ENCODE data around the gene POLR2L. TPM values are rescaled to one million over a fixed set of nuclear protein-coding genes. Genes with fewer than 3 reads are reported as not detected.

The POLR2L gene
- total RNA-seq, 1 experiment from 2014 or later, result 107 TPM

DNA sequence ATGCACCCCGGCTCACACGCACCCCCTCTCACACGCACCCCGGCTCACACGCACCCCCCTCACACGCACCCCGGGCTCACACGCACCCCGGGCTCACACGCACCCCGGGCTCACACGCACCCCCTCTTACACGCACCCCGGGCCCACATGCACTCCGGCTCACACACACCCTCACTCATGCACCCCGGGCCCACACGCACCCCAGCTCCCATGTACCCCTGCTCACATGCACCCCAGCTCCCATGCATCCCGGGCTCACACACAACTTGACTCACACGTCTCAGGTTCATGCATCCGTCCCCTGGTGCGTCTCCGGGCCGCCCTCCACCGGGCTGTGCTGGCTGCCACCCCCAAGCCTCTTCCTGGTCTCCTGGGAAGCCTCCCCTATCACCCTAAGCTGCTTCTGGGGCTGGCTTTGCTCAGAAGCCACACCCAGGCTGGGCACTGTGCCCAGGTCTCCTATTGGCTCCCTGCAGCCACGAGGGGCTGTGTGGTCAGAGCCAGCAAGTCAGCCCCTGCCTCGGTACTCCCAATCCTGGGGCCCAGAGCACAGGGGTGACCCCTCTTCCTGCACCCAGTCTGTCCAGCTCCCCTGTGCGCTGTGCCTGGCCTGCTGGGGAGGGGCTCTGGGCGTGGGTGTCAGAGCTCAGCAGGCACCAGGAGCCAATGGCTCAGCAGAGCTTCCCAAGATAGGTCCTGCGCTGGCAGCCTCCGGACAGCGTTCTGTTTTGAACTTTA lies 17.2 kb upstream of the POLR2L start:
- Mint-ChIP-seq H3K4me3 (ENCODE audit: low read depth, unreplicated experiment) (peak overlapping the region; percentile 72), H3K27ac (ENCODE audit: unreplicated experiment) (peak overlapping the region; percentile 74), H3K36me3 (ENCODE audit: insufficient read depth, unreplicated experiment) (peaks cover 70% of the 10 kb centered on the region), H3K27me3 (ENCODE audit: unreplicated experiment) (peaks cover 15% of the 10 kb centered on the region), H3K9me3 (ENCODE audit: low read depth, unreplicated experiment) (no peaks in the 10 kb centered on the region), H3K4me1 (ENCODE audit: low read depth, unreplicated experiment) (peaks cover 9% of the 10 kb centered on the region)
- no TSS peak for BruUV-seq (replicated peaks)
- intact Hi-C loops (cut with micrococcal nuclease; ENCODE audit: unreplicated experiment), result loop anchor here (10.0 kb wide), 1 partner anchor 195 kb away; no protein-coding TSS in a partner anchor
- TF ChIP-seq, protein P1, sequence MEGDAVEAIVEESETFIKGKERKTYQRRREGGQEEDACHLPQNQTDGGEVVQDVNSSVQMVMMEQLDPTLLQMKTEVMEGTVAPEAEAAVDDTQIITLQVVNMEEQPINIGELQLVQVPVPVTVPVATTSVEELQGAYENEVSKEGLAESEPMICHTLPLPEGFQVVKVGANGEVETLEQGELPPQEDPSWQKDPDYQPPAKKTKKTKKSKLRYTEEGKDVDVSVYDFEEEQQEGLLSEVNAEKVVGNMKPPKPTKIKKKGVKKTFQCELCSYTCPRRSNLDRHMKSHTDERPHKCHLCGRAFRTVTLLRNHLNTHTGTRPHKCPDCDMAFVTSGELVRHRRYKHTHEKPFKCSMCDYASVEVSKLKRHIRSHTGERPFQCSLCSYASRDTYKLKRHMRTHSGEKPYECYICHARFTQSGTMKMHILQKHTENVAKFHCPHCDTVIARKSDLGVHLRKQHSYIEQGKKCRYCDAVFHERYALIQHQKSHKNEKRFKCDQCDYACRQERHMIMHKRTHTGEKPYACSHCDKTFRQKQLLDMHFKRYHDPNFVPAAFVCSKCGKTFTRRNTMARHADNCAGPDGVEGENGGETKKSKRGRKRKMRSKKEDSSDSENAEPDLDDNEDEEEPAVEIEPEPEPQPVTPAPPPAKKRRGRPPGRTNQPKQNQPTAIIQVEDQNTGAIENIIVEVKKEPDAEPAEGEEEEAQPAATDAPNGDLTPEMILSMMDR (IDR thresholded peaks at IDR 0.05; ENCODE audit: unreplicated experiment), result no peak
- DNase-seq, result peak; percentile 91
- CTCF ChIA-PET, result interaction anchor here (0.6 to 1.6 kb wide), 7 partner anchors 11 to 496 kb away, joined by 3 to 20 read pairs (median 3); no protein-coding TSS in a partner anchor

DNA sequence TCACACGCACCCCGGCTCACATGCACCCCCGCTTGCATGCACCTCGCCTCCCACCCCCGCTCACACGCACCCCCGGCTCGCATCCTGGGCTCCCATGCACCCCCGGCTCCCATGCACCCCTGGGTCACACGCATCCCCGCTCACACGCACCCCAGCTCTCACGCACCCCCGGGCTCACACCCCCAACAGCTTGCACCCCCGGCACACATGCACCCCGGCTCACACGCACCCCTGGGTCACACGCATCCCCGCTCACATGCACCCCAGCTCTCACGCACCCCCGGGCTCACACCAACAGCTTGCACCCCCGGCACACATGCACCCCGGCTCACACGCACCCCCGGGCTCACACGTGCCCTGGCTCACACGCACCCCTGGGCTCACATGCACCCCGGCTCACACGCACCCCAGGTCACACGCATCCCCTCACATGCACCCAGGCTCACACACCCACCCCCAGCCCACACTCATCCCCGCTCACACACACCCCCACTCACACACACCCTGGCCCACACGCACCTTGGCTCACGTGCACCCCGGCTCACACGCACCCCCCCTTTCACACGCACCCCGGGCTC lies 16.5 kb upstream of the POLR2L start:
- Mint-ChIP-seq H3K27ac (ENCODE audit: unreplicated experiment) (no peak overlapping the region), H3K4me1 (ENCODE audit: low read depth, unreplicated experiment) (peaks cover 9% of the 10 kb centered on the region), H3K27me3 (ENCODE audit: unreplicated experiment) (peaks cover 15% of the 10 kb centered on the region), H3K4me3 (ENCODE audit: low read depth, unreplicated experiment) (peak overlapping the region; percentile 72), H3K9me3 (ENCODE audit: low read depth, unreplicated experiment) (no peaks in the 10 kb centered on the region), H3K36me3 (ENCODE audit: insufficient read depth, unreplicated experiment) (peaks cover 63% of the 10 kb centered on the region)
- CTCF ChIA-PET, result interaction anchor here (0.7 to 1.2 kb wide), 3 partner anchors 62 to 183 kb away, joined by 3 to 20 read pairs (median 17); no protein-coding TSS in a partner anchor
- intact Hi-C loops (cut with micrococcal nuclease; ENCODE audit: unreplicated experiment), result loop anchor here (10.0 kb wide), 1 partner anchor 196 kb away; no protein-coding TSS in a partner anchor
- no peak for DNase-seq
- TF ChIP-seq, protein P1 (IDR thresholded peaks at IDR 0.05; ENCODE audit: unreplicated experiment), result no peak
- no TSS peak for BruUV-seq (replicated peaks)

DNA sequence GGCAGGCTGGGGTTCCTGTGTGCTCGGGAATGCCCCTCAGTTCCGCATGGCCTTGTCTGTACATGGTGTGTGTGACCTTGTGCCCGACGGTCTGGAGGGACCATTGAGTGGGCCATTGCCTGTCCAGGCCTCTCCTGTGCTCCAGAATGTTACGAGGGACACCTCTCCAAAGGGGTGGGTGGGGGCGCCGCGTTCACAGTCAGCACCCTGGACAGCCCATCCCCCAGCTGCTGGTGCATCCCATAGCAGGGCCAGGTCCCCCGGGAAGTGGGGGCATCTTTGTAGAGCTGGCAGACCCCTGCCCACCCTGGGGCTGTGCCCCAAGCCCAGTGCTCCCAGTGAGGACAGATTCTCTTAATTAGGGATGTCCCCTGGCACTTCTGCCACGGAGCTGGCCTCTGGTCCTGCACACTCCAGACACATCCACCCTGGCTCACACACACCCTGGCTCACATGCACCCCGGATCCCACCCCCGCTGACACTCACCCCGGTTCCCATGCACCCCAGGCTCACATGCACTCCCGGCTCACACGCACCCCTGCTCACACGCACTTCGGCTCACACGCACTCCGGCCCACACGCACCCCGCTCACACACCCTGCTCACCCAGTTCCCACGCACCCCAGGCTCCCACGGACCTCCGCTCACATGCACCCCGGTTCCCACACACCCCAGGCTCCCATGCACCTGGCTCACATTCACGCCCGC lies 15.9 kb upstream of the POLR2L start:
- Mint-ChIP-seq H3K27ac (ENCODE audit: unreplicated experiment) (no peak overlapping the region), H3K9me3 (ENCODE audit: low read depth, unreplicated experiment) (no peaks in the 10 kb centered on the region), H3K4me3 (ENCODE audit: low read depth, unreplicated experiment) (no peak overlapping the region), H3K27me3 (ENCODE audit: unreplicated experiment) (peaks cover 15% of the 10 kb centered on the region), H3K36me3 (ENCODE audit: insufficient read depth, unreplicated experiment) (peaks cover 56% of the 10 kb centered on the region), H3K4me1 (ENCODE audit: low read depth, unreplicated experiment) (peaks cover 9% of the 10 kb centered on the region)
- CTCF ChIA-PET, result no interaction called here
- DNase-seq, result no peak
- BruUV-seq (replicated peaks), result no TSS peak
- TF ChIP-seq, protein P1 (IDR thresholded peaks at IDR 0.05; ENCODE audit: unreplicated experiment), result no peak
- intact Hi-C loops (cut with micrococcal nuclease; ENCODE audit: unreplicated experiment), result loop anchor here (10.0 kb wide), 1 partner anchor 197 kb away; no protein-coding TSS in a partner anchor

DNA sequence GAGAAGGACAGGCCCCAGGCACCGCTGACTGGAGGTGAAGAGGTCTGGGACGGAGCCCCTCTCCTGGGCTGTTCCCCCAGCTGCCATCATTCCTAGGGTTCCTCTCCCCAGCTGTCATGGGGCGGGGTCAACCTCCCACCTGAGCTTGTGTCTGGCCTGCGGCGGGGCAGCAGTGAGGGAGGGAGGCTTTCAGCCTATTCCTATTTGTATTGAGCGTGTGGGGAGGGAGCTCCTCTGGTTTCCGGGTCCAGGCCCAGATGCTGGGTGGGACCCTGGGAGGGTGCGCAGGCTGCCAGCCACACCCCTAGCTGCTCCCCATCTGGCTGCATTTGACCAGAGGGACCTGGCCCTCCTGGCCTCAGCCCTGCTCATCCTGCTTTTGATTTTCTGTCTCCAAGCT lies 14.1 kb upstream of the POLR2L start:
- Mint-ChIP-seq H3K36me3 (ENCODE audit: insufficient read depth, unreplicated experiment) (peaks cover 38% of the 10 kb centered on the region), H3K27me3 (ENCODE audit: unreplicated experiment) (peaks cover 6% of the 10 kb centered on the region), H3K27ac (ENCODE audit: unreplicated experiment) (no peak overlapping the region), H3K4me3 (ENCODE audit: low read depth, unreplicated experiment) (no peak overlapping the region), H3K9me3 (ENCODE audit: low read depth, unreplicated experiment) (no peaks in the 10 kb centered on the region), H3K4me1 (ENCODE audit: low read depth, unreplicated experiment) (peaks cover 9% of the 10 kb centered on the region)
- intact Hi-C loops (cut with micrococcal nuclease; ENCODE audit: unreplicated experiment), result loop anchor here (10.0 kb wide), 1 partner anchor 198 kb away; no protein-coding TSS in a partner anchor
- CTCF ChIA-PET, result interaction anchor here (0.9 kb wide), 1 partner anchor 9 kb away, joined by 4 read pairs; no protein-coding TSS in a partner anchor
- BruUV-seq (replicated peaks), result no TSS peak
- no peak for DNase-seq
- TF ChIP-seq, protein P1 (IDR thresholded peaks at IDR 0.05; ENCODE audit: unreplicated experiment), result no peak
